Measurements from ENCODE around the gene GABBR1.
A peak's percentile ranks its signal among the peaks of the same experiment; 100 is the strongest.

GABBR1 gene

DNA sequence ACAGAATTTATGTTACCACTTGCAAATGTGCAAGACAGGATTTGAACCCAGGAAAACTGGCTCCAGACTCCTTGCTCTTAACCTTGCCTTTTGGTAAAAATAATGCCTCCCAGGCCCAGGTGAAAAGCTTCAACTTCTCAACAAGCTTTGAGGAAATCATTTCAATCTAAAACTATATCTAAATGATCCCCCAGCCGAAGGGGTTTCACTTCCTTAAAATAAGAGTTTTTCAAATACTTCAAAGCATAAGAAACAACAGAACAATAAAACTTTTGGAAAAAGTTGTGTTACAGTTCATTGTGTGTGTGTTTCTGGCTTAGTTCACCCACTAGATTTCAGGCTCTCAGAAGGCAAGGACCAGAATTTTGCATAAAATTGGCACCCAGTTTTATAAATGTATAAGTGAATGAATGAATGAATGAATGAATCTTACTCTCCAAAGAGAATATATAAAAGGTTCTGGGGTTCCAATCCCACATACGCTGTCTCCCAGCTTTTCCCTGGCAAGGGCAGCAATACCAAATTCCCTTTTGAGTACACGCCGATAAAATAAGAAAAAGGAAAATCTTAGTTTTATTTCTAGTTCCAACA lies 42.7 kb downstream of the GABBR1 start:
- H3K9me3 ChIP-seq (ENCODE audit: control insufficient read depth, insufficient read depth, low read depth, low read length), result no peaks in the 10 kb centered on the region
- ChIA-PET CTCF (interaction anchor here (0.6 to 3.2 kb wide), 27 partner anchors 8 to 574 kb away, joined by 3 to 36 read pairs (median 5); partner anchors contain the start of genes OR12D1 and OR12D3), POLR2A (no interaction called here)
- no peaks in the 10 kb centered on the region for H3K36me3 ChIP-seq (ENCODE audit: control insufficient read depth in 2 of 2, insufficient read depth in 1 of 2, low read length in 2 of 2)
- no peak overlapping the region for H3K4me3 ChIP-seq (ENCODE audit: low read depth, low read length)
- TF ChIP-seq, protein P1, sequence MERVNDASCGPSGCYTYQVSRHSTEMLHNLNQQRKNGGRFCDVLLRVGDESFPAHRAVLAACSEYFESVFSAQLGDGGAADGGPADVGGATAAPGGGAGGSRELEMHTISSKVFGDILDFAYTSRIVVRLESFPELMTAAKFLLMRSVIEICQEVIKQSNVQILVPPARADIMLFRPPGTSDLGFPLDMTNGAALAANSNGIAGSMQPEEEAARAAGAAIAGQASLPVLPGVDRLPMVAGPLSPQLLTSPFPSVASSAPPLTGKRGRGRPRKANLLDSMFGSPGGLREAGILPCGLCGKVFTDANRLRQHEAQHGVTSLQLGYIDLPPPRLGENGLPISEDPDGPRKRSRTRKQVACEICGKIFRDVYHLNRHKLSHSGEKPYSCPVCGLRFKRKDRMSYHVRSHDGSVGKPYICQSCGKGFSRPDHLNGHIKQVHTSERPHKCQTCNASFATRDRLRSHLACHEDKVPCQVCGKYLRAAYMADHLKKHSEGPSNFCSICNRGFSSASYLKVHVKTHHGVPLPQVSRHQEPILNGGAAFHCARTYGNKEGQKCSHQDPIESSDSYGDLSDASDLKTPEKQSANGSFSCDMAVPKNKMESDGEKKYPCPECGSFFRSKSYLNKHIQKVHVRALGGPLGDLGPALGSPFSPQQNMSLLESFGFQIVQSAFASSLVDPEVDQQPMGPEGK (tag by site-specific recombination; IDR thresholded peaks at IDR 0.05), result no peak
- TF ChIP-seq ZNF302 (tag by site-specific recombination; IDR thresholded peaks at IDR 0.05; ENCODE audit: low read depth) (no peak), GFI1B (tag by site-specific recombination; IDR thresholded peaks at IDR 0.05) (no peak), ZNF701 (tag by site-specific recombination; IDR thresholded peaks at IDR 0.05) (no peak), ZBTB48 (tag by site-specific recombination; IDR thresholded peaks at IDR 0.05) (no peak), BCL11B (tag by site-specific recombination; IDR thresholded peaks at IDR 0.05; ENCODE audit: low read depth) (no peak), ZFP37 (tag by site-specific recombination; IDR thresholded peaks at IDR 0.05) (no peak)
- H3K27ac ChIP-seq (ENCODE audit: extremely low read depth, low read depth, low read length), result no peak overlapping the region
- peaks cover 13% of the 10 kb centered on the region for H3K4me1 ChIP-seq (ENCODE audit: control insufficient read depth, insufficient read depth, low read length)

DNA sequence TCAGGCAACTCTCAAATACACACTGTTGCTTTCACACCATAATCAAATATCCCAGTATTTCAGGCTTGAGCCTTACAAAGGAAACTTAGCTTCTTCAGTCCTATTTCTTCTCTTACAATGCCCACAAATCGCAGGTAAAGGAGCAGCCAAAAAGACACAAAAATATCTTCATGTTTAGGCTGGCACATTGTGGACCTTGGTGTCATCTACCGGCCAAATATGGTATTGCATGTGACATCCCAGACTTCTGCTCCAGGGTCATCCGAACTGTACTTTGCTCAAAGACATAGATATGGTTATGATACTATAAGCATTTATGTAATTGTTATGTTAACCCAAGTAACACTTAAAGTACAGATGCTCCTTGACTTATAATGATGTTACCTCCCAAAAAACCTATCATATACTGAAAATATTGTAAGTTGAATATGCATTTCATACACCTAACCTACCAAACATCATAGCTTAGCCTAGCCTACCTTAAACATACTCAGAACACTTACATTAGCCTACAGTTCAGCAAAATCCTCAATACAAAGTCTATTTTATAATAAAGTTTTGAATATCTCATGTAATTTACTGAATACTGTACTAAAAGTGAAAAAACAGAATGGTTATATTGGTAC lies 43.4 kb downstream of the GABBR1 start:
- TF ChIP-seq, protein P2, sequence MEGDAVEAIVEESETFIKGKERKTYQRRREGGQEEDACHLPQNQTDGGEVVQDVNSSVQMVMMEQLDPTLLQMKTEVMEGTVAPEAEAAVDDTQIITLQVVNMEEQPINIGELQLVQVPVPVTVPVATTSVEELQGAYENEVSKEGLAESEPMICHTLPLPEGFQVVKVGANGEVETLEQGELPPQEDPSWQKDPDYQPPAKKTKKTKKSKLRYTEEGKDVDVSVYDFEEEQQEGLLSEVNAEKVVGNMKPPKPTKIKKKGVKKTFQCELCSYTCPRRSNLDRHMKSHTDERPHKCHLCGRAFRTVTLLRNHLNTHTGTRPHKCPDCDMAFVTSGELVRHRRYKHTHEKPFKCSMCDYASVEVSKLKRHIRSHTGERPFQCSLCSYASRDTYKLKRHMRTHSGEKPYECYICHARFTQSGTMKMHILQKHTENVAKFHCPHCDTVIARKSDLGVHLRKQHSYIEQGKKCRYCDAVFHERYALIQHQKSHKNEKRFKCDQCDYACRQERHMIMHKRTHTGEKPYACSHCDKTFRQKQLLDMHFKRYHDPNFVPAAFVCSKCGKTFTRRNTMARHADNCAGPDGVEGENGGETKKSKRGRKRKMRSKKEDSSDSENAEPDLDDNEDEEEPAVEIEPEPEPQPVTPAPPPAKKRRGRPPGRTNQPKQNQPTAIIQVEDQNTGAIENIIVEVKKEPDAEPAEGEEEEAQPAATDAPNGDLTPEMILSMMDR (tag by site-specific recombination; IDR thresholded peaks at IDR 0.05), result peak; percentile 83
- peak; percentile 96 for TF ChIP-seq ZNF654 (tag by site-specific recombination; IDR thresholded peaks at IDR 0.05; ENCODE audit: low read depth)
- TF ChIP-seq ZEB2 (tag by site-specific recombination; IDR thresholded peaks at IDR 0.05), result 0 out of 2 replicates have a peak, but pooled peaks have one; percentile 30
- no peak for TF ChIP-seq ZNF184 (tag by site-specific recombination; IDR thresholded peaks at IDR 0.05)
- H3K36me3 ChIP-seq (ENCODE audit: control insufficient read depth in 2 of 2, insufficient read depth in 1 of 2, low read length in 2 of 2), result no peaks in the 10 kb centered on the region
- ChIA-PET POLR2A (interaction anchor here (0.6 kb wide), 1 partner anchor 39 kb away, joined by 3 read pairs; no protein-coding TSS in a partner anchor), CTCF (interaction anchor here (0.6 to 3.2 kb wide), 53 partner anchors 9 to 752 kb away, joined by 3 to 36 read pairs (median 4); partner anchors contain the start of genes OR10C1, OR11A1, OR12D1 and OR12D3)
- no peaks in the 10 kb centered on the region for H3K9me3 ChIP-seq (ENCODE audit: control insufficient read depth, insufficient read depth, low read depth, low read length)
- H3K4me3 ChIP-seq (ENCODE audit: low read depth, low read length), result no peak overlapping the region
- H3K4me1 ChIP-seq (ENCODE audit: control insufficient read depth, insufficient read depth, low read length), result peaks cover 13% of the 10 kb centered on the region
- H3K27ac ChIP-seq (ENCODE audit: extremely low read depth, low read depth, low read length), result no peak overlapping the region

DNA sequence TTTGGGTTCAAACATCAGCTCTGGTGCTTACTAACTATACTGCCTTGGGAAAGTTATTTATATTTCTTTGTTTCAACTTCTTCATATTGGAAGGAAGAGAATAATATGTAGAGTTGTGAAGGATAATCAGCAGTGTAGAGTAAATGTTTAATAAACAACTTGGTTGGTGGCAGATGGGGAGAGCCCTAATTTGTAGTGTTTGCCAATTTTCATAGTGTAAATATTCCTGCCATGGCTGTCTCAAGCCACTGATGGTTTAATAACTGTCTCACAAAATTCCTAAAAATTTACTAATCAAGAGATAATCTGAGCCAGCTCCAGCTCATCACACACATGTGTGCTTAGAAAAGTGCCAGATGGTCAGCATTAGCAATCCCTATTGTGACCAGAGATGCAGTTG lies 48.2 kb downstream of the GABBR1 start, which contains the start of gene OR2H2:
Gene OR2H2, plus strand, starts transcription at position 301 of the 400 bp plus-strand sequence. CDS start 2,824 bp downstream, outside the sequence.
- Histone ChIP-seq H3K4me3 (ENCODE audit: low read depth, low read length) (no peak within 1 kb of the TSS), H3K4me1 (ENCODE audit: control insufficient read depth, insufficient read depth, low read length) (no peaks in the 10 kb centered on the region), H3K9me3 (ENCODE audit: control insufficient read depth, insufficient read depth, low read depth, low read length) (no peaks in the 10 kb centered on the region), H3K36me3 (ENCODE audit: control insufficient read depth in 2 of 2, insufficient read depth in 1 of 2, low read length in 2 of 2) (no peaks in the 10 kb centered on the region), H3K27ac (ENCODE audit: extremely low read depth, low read depth, low read length) (no peak within 1 kb of the TSS)
- CTCF ChIA-PET, result interaction anchor here (0.8 to 2.1 kb wide), 3 partner anchors 170 to 228 kb away, joined by 3 to 9 read pairs (median 4); partner anchors contain the start of genes OR12D1 and OR12D3
- POLR2A ChIA-PET, result no interaction called here
- TF ChIP-seq ZNF792 (tag by site-specific recombination; IDR thresholded peaks at IDR 0.05), result no peak
- TF ChIP-seq ZFP69B (tag by site-specific recombination; IDR thresholded peaks at IDR 0.05), result no peak
- no peak for TF ChIP-seq YY2 (tag by site-specific recombination; IDR thresholded peaks at IDR 0.05)
- TF ChIP-seq SCRT1 (tag by site-specific recombination; IDR thresholded peaks at IDR 0.05; ENCODE audit: borderline replicate concordance), result no peak
- TF ChIP-seq, protein P3, sequence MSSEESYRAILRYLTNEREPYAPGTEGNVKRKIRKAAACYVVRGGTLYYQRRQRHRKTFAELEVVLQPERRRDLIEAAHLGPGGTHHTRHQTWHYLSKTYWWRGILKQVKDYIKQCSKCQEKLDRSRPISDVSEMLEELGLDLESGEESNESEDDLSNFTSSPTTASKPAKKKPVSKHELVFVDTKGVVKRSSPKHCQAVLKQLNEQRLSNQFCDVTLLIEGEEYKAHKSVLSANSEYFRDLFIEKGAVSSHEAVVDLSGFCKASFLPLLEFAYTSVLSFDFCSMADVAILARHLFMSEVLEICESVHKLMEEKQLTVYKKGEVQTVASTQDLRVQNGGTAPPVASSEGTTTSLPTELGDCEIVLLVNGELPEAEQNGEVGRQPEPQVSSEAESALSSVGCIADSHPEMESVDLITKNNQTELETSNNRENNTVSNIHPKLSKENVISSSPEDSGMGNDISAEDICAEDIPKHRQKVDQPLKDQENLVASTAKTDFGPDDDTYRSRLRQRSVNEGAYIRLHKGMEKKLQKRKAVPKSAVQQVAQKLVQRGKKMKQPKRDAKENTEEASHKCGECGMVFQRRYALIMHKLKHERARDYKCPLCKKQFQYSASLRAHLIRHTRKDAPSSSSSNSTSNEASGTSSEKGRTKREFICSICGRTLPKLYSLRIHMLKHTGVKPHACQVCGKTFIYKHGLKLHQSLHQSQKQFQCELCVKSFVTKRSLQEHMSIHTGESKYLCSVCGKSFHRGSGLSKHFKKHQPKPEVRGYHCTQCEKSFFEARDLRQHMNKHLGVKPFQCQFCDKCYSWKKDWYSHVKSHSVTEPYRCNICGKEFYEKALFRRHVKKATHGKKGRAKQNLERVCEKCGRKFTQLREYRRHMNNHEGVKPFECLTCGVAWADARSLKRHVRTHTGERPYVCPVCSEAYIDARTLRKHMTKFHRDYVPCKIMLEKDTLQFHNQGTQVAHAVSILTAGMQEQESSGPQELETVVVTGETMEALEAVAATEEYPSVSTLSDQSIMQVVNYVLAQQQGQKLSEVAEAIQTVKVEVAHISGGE (tag by site-specific recombination; conservative IDR thresholded peaks at IDR 0.05; ENCODE audit: low read depth), result no peak
- TF ChIP-seq SP7 (tag by site-specific recombination; IDR thresholded peaks at IDR 0.05), result no peak
- no peak for TF ChIP-seq ZNF610 (tag by site-specific recombination; IDR thresholded peaks at IDR 0.05; ENCODE audit: borderline replicate concordance)

Measured in HEK293 (cell line).